Trophoblast cell (in vitro differentiated cells and primary cell): ENCODE measurements around the gene EIF5A.
A peak's percentile ranks its signal among the peaks of the same experiment; 100 is the strongest.

Experiments used
- DNase-seq, 2 donors: peaks; one replicate each; pipeline ENCODE4 v3.0.0-alpha.2; 2016
- H2AFZ ChIP-seq: 2 replicates; pipeline ENCODE4 v1.6.1; 2013; ENCODE audit warnings: low read length, moderate library complexity, mild to moderate bottlenecking; ENCODE audit not compliant: insufficient read depth, poor library complexity
- H2AK5ac ChIP-seq: 2 replicates; pipeline ENCODE4 v1.6.1; 2013; ENCODE audit warnings: mild to moderate bottlenecking, low read length
- H2BK120ac ChIP-seq: 2 replicates; pipeline ENCODE4 v1.6.1; 2013; ENCODE audit warnings: low read length, mild to moderate bottlenecking, moderate library complexity; ENCODE audit not compliant: insufficient read depth, poor library complexity
- H2BK12ac ChIP-seq: 2 replicates; pipeline ENCODE4 v1.6.1; 2013; ENCODE audit warnings: mild to moderate bottlenecking, low read length, moderate library complexity
- H2BK5ac ChIP-seq: 2 replicates; pipeline ENCODE4 v1.6.1; 2013; ENCODE audit warnings: low read length, low read depth, moderate library complexity, mild to moderate bottlenecking; ENCODE audit not compliant: poor library complexity
- H3K14ac ChIP-seq: 2 replicates; pipeline ENCODE4 v1.6.1; 2013; ENCODE audit warnings: mild to moderate bottlenecking, low read length
- H3K18ac ChIP-seq: 2 replicates; pipeline ENCODE4 v1.6.1; 2013; ENCODE audit warnings: mild to moderate bottlenecking, low read length
- H3K23ac ChIP-seq: 2 replicates; pipeline ENCODE4 v1.6.1; 2013; ENCODE audit warnings: low read length
- H3K27ac ChIP-seq: 2 replicates; pipeline ENCODE4 v1.5.1; 2013; ENCODE audit warnings: low read depth, mild to moderate bottlenecking, inconsistent platforms, low read length, moderate library complexity
- H3K27me3 ChIP-seq: 2 replicates; pipeline ENCODE4 v1.6.1; 2013; ENCODE audit warnings: inconsistent platforms, mild to moderate bottlenecking, low read length, moderate library complexity; ENCODE audit not compliant: insufficient read depth
- H3K36me3 ChIP-seq, 2 experiments: 1 replicate in 1 of 2; 2 replicates in 1 of 2; pipeline ENCODE4 v1.6.1; 2013; ENCODE audit warnings: low read length in 2 of 2, mild to moderate bottlenecking in 2 of 2, moderate library complexity in 1 of 2; ENCODE audit not compliant: insufficient read depth in 2 of 2, control insufficient read depth in 1 of 2
- H3K4ac ChIP-seq: 2 replicates; pipeline ENCODE4 v1.6.1; 2013; ENCODE audit warnings: low read depth, mild to moderate bottlenecking, low read length, moderate library complexity
- H3K4me1 ChIP-seq, 2 experiments: 1 replicate in 1 of 2; 2 replicates in 1 of 2; pipeline ENCODE4 v1.6.1; 2013; ENCODE audit warnings: low read length in 2 of 2, mild to moderate bottlenecking in 2 of 2, moderate library complexity in 1 of 2; ENCODE audit not compliant: insufficient read depth in 2 of 2, control insufficient read depth in 1 of 2
- H3K4me2 ChIP-seq: 2 replicates; pipeline ENCODE4 v1.6.1; 2013; ENCODE audit warnings: inconsistent platforms, mild to moderate bottlenecking, low read length, moderate library complexity
- H3K4me3 ChIP-seq: 2 replicates; pipeline ENCODE4 v1.5.1; 2013; ENCODE audit warnings: mild to moderate bottlenecking, low read depth, low read length, inconsistent platforms
- H3K79me1 ChIP-seq: one replicate; pipeline ENCODE4 v1.6.1; 2013; ENCODE audit warnings: low read length
- H3K79me2 ChIP-seq: 2 replicates; pipeline ENCODE4 v1.6.1; 2013; ENCODE audit warnings: low read length, mild to moderate bottlenecking; ENCODE audit not compliant: control insufficient read depth, insufficient read depth, poor library complexity
- H3K9ac ChIP-seq: 2 replicates; pipeline ENCODE4 v1.6.1; 2013; ENCODE audit warnings: mild to moderate bottlenecking, low read length
- H3K9me3 ChIP-seq: 2 replicates; pipeline ENCODE4 v1.6.1; 2013; ENCODE audit warnings: low read depth, mild to moderate bottlenecking, control low read depth, inconsistent platforms, low read length; ENCODE audit not compliant: insufficient read depth
- H4K12ac ChIP-seq: 2 replicates; pipeline ENCODE4 v1.6.1; 2013; ENCODE audit warnings: low read depth, mild to moderate bottlenecking, low read length, moderate library complexity
- H4K8ac ChIP-seq: 2 replicates; pipeline ENCODE4 v1.6.1; 2013; ENCODE audit warnings: low read depth, mild to moderate bottlenecking, low read length, moderate library complexity
- H4K91ac ChIP-seq: one replicate; pipeline ENCODE4 v1.6.1; 2013; ENCODE audit warnings: low read depth, mild to moderate bottlenecking, low read length, moderate library complexity
- WGBS: extraction: QIAGEN DNeasy Blood & Tissue Kit; methylation state at CpG from one replicate; pipeline ENCODE4 v1.1.7; 2013; ENCODE audit warnings: missing lambda C conversion rate; ENCODE audit not compliant: insufficient read length, insufficient coverage; ENCODE audit errors: extremely low coverage; 5-methylcytosine and 5-hydroxymethylcytosine counted together

The EIF5A gene

GRCh38 chr17:7280519-7281073, 26.8 kb upstream of the EIF5A start:
- Histone ChIP-seq H3K27me3 (peaks cover 6% of the 10 kb centered on the region), H3K4me1 (peaks cover 16% of the 10 kb centered on the region in 2 experiments), H3K4me3 (no peak overlapping the region), H3K23ac (no peak overlapping the region), H2BK120ac (no peak overlapping the region), H3K4ac (no peak overlapping the region), H3K14ac (no peak overlapping the region), H3K4me2 (peak overlapping the region; percentile 78), H2BK5ac (no peak overlapping the region), H3K27ac (no peak overlapping the region), H4K12ac (no peak overlapping the region), H2AK5ac (no peak overlapping the region), H3K79me2 (no peaks in the 10 kb centered on the region), H3K9ac (no peak overlapping the region), H3K79me1 (no peaks in the 10 kb centered on the region), H4K91ac (no peak overlapping the region), H3K18ac (no peak overlapping the region), H2AFZ (peak overlapping the region; percentile 17), H2BK12ac (no peak overlapping the region), H3K9me3 (no peaks in the 10 kb centered on the region), H4K8ac (no peak overlapping the region), H3K36me3 (no peaks in the 10 kb centered on the region)
- peak; percentile 95 to 98 for DNase-seq
- WGBS, result no CpG with 5 or more reads among the region's 29 CpGs

GRCh38 chr17:7281074-7281952, 26.1 kb upstream of the EIF5A start, which contains the start of gene SLC2A4:
Gene SLC2A4 (plus strand): TSS chr17:7281718. CDS start chr17:7281935, 217 bp downstream.
- H2BK5ac ChIP-seq, result no peak within 1 kb of the TSS
- no peak within 1 kb of the TSS for H4K12ac ChIP-seq
- peak within 1 kb of the TSS; percentile 78 for H3K4me2 ChIP-seq
- H3K79me2 ChIP-seq, result no peaks in the 10 kb centered on the region
- H3K23ac ChIP-seq, result no peak within 1 kb of the TSS
- H3K14ac ChIP-seq, result no peak within 1 kb of the TSS
- no peak within 1 kb of the TSS for H4K91ac ChIP-seq
- H3K27ac ChIP-seq, result no peak within 1 kb of the TSS
- WGBS, result no CpG with 5 or more reads among the region's 71 CpGs
- no peaks in the 10 kb centered on the region for H3K36me3 ChIP-seq
- H3K18ac ChIP-seq, result no peak within 1 kb of the TSS
- H2BK12ac ChIP-seq, result no peak within 1 kb of the TSS
- no peak within 1 kb of the TSS for H2AK5ac ChIP-seq
- H3K27me3 ChIP-seq, result peaks cover 6% of the 10 kb centered on the region
- no peak within 1 kb of the TSS for H3K9ac ChIP-seq
- peaks cover 16% of the 10 kb centered on the region in 2 experiments for H3K4me1 ChIP-seq
- no peaks in the 10 kb centered on the region for H3K79me1 ChIP-seq
- DNase-seq, result peak; percentile 98
- H3K4ac ChIP-seq, result no peak within 1 kb of the TSS
- no peaks in the 10 kb centered on the region for H3K9me3 ChIP-seq
- H4K8ac ChIP-seq, result no peak within 1 kb of the TSS
- peak within 1 kb of the TSS; percentile 73 for H2AFZ ChIP-seq
- peak within 1 kb of the TSS; percentile 45 for H3K4me3 ChIP-seq
- no peak within 1 kb of the TSS for H2BK120ac ChIP-seq

GRCh38 chr17:7281953-7282751, 25.3 kb upstream of the EIF5A start:
- Histone ChIP-seq H3K4me1 (peaks cover 16% of the 10 kb centered on the region in 2 experiments), H3K9ac (no peak overlapping the region), H3K27me3 (peaks cover 6% of the 10 kb centered on the region), H3K14ac (no peak overlapping the region), H3K36me3 (no peaks in the 10 kb centered on the region), H3K27ac (no peak overlapping the region), H3K79me1 (no peaks in the 10 kb centered on the region), H2BK120ac (no peak overlapping the region), H3K4me2 (peak overlapping the region; percentile 78), H3K18ac (no peak overlapping the region), H2AFZ (peak overlapping the region; percentile 73), H2BK12ac (no peak overlapping the region), H3K4ac (no peak overlapping the region), H4K12ac (no peak overlapping the region), H4K8ac (no peak overlapping the region), H2BK5ac (no peak overlapping the region), H3K79me2 (no peaks in the 10 kb centered on the region), H2AK5ac (no peak overlapping the region), H4K91ac (no peak overlapping the region), H3K23ac (no peak overlapping the region), H3K4me3 (peak overlapping the region; percentile 27), H3K9me3 (no peaks in the 10 kb centered on the region)
- DNase-seq, result no peak
- no CpG with 5 or more reads among the region's 43 CpGs for WGBS

GRCh38 chr17:7282752-7283321, 24.6 kb upstream of the EIF5A start:
- H3K79me1 ChIP-seq, result no peaks in the 10 kb centered on the region
- H3K9me3 ChIP-seq, result no peaks in the 10 kb centered on the region
- no peak overlapping the region for H2AK5ac ChIP-seq
- H2BK120ac ChIP-seq, result no peak overlapping the region
- H3K27ac ChIP-seq, result no peak overlapping the region
- H3K4me3 ChIP-seq, result no peak overlapping the region
- H3K27me3 ChIP-seq, result peaks cover 6% of the 10 kb centered on the region
- peaks cover 16% of the 10 kb centered on the region in 2 experiments for H3K4me1 ChIP-seq
- H3K79me2 ChIP-seq, result no peaks in the 10 kb centered on the region
- no peak overlapping the region for H2BK12ac ChIP-seq
- H3K18ac ChIP-seq, result no peak overlapping the region
- no peak overlapping the region for H3K4ac ChIP-seq
- H2BK5ac ChIP-seq, result no peak overlapping the region
- H3K36me3 ChIP-seq, result no peaks in the 10 kb centered on the region
- H3K4me2 ChIP-seq, result no peak overlapping the region
- no peak for DNase-seq
- no CpG with 5 or more reads among the region's 6 CpGs for WGBS
- H4K91ac ChIP-seq, result no peak overlapping the region
- no peak overlapping the region for H4K8ac ChIP-seq
- no peak overlapping the region for H2AFZ ChIP-seq
- no peak overlapping the region for H4K12ac ChIP-seq
- no peak overlapping the region for H3K9ac ChIP-seq
- no peak overlapping the region for H3K14ac ChIP-seq
- H3K23ac ChIP-seq, result no peak overlapping the region
